ENCODE results near the gene IRF5.

- TF ChIP-seq CTCF (IDR thresholded peaks at IDR 0.05) = no peak
- TF ChIP-seq POLR2A (IDR thresholded peaks at IDR 0.05) = no peak
These were observed 23.1 kb upstream of the IRF5 start for GRCh38 chr7:128914566-128915151.
